Measurements from ENCODE around the gene GLDN.

GLDN gene

GRCh38 chr15:51321316-51321715, 20.1 kb upstream of the GLDN start:
- no peak for DNase-seq
- intact Hi-C loops (cut with DNase I) = no loop called here

- intact Hi-C loops (cut with DNase I) = no loop called here
- no peak for DNase-seq
Measured at GRCh38 chr15:51322621-51323296, 18.7 kb upstream of the GLDN start.

- intact Hi-C loops (cut with DNase I) = no loop called here
- no peak for DNase-seq
Measured at GRCh38 chr15:51323749-51324148, 17.7 kb upstream of the GLDN start.

GRCh38 chr15:51325167-51325566, 16.3 kb upstream of the GLDN start:
- no peak for DNase-seq
- intact Hi-C loops (cut with DNase I) = no loop called here

GRCh38 chr15:51327081-51327480, 14.4 kb upstream of the GLDN start:
- DNase-seq = no peak
- intact Hi-C loops (cut with DNase I) = no loop called here

- intact Hi-C loops (cut with DNase I) = no loop called here
Measured at GRCh38 chr15:51328926-51329325, 12.5 kb upstream of the GLDN start.

GRCh38 chr15:51331141-51331540, 10.3 kb upstream of the GLDN start:
- intact Hi-C loops (cut with DNase I) = no loop called here
- DNase-seq = no peak

More at GRCh38 chr15:51328926-51329325, 12.5 kb upstream of the GLDN start:
- no peak for DNase-seq

- intact Hi-C loops (cut with DNase I) = no loop called here
Measured at GRCh38 chr15:51332206-51333147, 9.0 kb upstream of the GLDN start.

GRCh38 chr15:51333571-51333970, 7.9 kb upstream of the GLDN start:
- no peak for DNase-seq

More at GRCh38 chr15:51332206-51333147, 9.0 kb upstream of the GLDN start:
- no peak for DNase-seq

GRCh38 chr15:51334011-51334451, 7.4 kb upstream of the GLDN start:
- intact Hi-C loops (cut with DNase I) = no loop called here
- DNase-seq = no peak

More at GRCh38 chr15:51333571-51333970, 7.9 kb upstream of the GLDN start:
- intact Hi-C loops (cut with DNase I) = no loop called here

- intact Hi-C loops (cut with DNase I) = no loop called here
- no peak for DNase-seq
Measured at GRCh38 chr15:51335087-51335486, 6.4 kb upstream of the GLDN start.

GRCh38 chr15:51335538-51336410, 5.7 kb upstream of the GLDN start:
- DNase-seq = peak in 3 of 10 donors; percentile 47 to 85 (median 48)
- intact Hi-C loops (cut with DNase I) = no loop called here

- intact Hi-C loops (cut with DNase I) = no loop called here
- DNase-seq = no peak
Measured at GRCh38 chr15:51338496-51338895, 3.0 kb upstream of the GLDN start, which contains the start of gene CYP19A1. TSS of gene CYP19A1 (minus strand) at chr15:51338596. CDS start at chr15:51242912, 95,684 bp downstream.

- intact Hi-C loops (cut with DNase I) = loop anchor here (5.0 kb wide), 1 partner anchor 45 kb away; no protein-coding TSS in a partner anchor
- DNase-seq = peak in 2 of 10 donors; percentile 38 to 47
Measured at GRCh38 chr15:51342227-51342999, 958 bp downstream of the GLDN start.

- no peak for DNase-seq
- intact Hi-C loops (cut with DNase I) = loop anchor here (5.0 kb wide), 1 partner anchor 46 kb away; no protein-coding TSS in a partner anchor
Measured at GRCh38 chr15:51343466-51343865, 2.0 kb downstream of the GLDN start.

- intact Hi-C loops (cut with DNase I) = loop anchor here (5.0 kb wide), 1 partner anchor 36 kb away; no protein-coding TSS in a partner anchor
- no peak for DNase-seq
Measured at GRCh38 chr15:51346136-51346535, 4.7 kb downstream of the GLDN start.

- DNase-seq = no peak
- intact Hi-C loops (cut with DNase I) = loop anchor here (5.0 kb wide), 1 partner anchor 34 kb away; no protein-coding TSS in a partner anchor
Measured at GRCh38 chr15:51348688-51349087, 7.2 kb downstream of the GLDN start.

GRCh38 chr15:51349156-51349844, 7.8 kb downstream of the GLDN start:
- intact Hi-C loops (cut with DNase I) = loop anchor here (5.0 kb wide), 1 partner anchor 33 kb away; no protein-coding TSS in a partner anchor
- no peak for DNase-seq

GRCh38 chr15:51350723-51351122, 9.3 kb downstream of the GLDN start:
- intact Hi-C loops (cut with DNase I) = no loop called here
- DNase-seq = no peak

Measured in posterior cingulate gyrus (tissue), 11 donors.